Esophagus (tissue), 2 donors: ENCODE measurements around the gene FSIP1. TPM values are rescaled to one million over a fixed set of nuclear protein-coding genes. Genes with fewer than 3 reads are reported as not detected.

Experiments used
- H3K27ac ChIP-seq, 2 donors: one replicate each; pipeline ENCODE4 v1.5.1; 2013; ENCODE audit warnings: low read depth in 2 of 2, mild to moderate bottlenecking in 2 of 2, inconsistent platforms in 1 of 2, low read length in 1 of 2, moderate library complexity in 1 of 2
- H3K27me3 ChIP-seq, 2 donors: one replicate each; pipeline ENCODE4 v1.6.1; 2013; ENCODE audit warnings: low read length in 2 of 2, control low read depth in 1 of 2, mild to moderate bottlenecking in 1 of 2; ENCODE audit not compliant: insufficient read depth in 2 of 2, control insufficient read depth in 1 of 2
- H3K36me3 ChIP-seq, 2 donors: one replicate each; pipeline ENCODE4 v1.6.1; 2013; ENCODE audit warnings: low read length in 1 of 2; ENCODE audit not compliant: control insufficient read depth in 2 of 2, insufficient read depth in 2 of 2
- H3K4me1 ChIP-seq, 2 donors: one replicate each; pipeline ENCODE4 v1.6.1; 2013; ENCODE audit warnings: low read length in 1 of 2; ENCODE audit not compliant: control insufficient read depth in 2 of 2, insufficient read depth in 2 of 2
- H3K4me3 ChIP-seq, 2 donors: one replicate each; pipeline ENCODE4 v1.5.1; 2013; ENCODE audit warnings: low read length in 2 of 2, mild to moderate bottlenecking in 2 of 2, low read depth in 1 of 2, moderate library complexity in 1 of 2
- H3K9me3 ChIP-seq, 2 donors: one replicate each; pipeline ENCODE4 v1.6.1; 2013; ENCODE audit warnings: mild to moderate bottlenecking in 2 of 2, low read depth in 1 of 2, low read length in 1 of 2, moderate library complexity in 1 of 2; ENCODE audit not compliant: control insufficient read depth in 2 of 2, insufficient read depth in 1 of 2
- WGBS, 2 donors: extraction: QIAGEN DNeasy Blood & Tissue Kit; methylation state at CpG; one replicate each; pipeline ENCODE4 v1.1.7; 2013; 5-methylcytosine and 5-hydroxymethylcytosine counted together
- polyA plus RNA-seq, 2 donors: library from polyadenylated mRNA; stranded (reverse); fragments of 200-250 nt; gene quantifications; one replicate each; pipeline ENCODE4 v1.2.3, GENCODE V29; 2013
- donor health status: healthy with polysubstance abuse.
- donor health status: Bipolar disorder and iron deficiency.

FSIP1 gene
- polyA plus RNA-seq, 2 donors, result 0.21 to 0.29 TPM

DNA sequence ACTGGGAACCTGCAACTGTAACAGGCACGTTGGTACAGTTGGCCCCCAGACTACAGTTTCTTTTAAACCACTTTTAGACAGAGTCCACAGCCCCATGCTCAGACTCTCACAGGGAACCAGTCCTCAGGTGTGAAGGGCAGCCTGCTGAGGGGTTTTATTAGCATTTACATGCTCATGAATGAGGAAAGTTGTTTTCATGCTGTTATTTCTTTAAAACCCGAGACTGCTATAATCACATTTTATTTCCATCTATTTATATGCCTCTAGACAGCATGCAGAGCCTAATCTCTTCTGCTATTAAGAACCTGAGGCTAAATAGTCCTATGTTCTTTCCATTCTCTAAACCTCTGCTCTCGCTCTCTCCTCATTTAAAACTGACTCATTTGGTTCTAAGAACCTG, 26.3 kb upstream of the FSIP1 start:
- H3K36me3 ChIP-seq, result no peaks in the 10 kb centered on the region
- H3K27ac ChIP-seq, result no peak overlapping the region
- no peak overlapping the region for H3K4me3 ChIP-seq
- WGBS, 2 donors, result 60 to 64% methylated on average over 3 of the region's 3 CpGs
- H3K9me3 ChIP-seq, result no peaks in the 10 kb centered on the region
- no peaks in the 10 kb centered on the region for H3K4me1 ChIP-seq
- no peaks in the 10 kb centered on the region for H3K27me3 ChIP-seq

DNA sequence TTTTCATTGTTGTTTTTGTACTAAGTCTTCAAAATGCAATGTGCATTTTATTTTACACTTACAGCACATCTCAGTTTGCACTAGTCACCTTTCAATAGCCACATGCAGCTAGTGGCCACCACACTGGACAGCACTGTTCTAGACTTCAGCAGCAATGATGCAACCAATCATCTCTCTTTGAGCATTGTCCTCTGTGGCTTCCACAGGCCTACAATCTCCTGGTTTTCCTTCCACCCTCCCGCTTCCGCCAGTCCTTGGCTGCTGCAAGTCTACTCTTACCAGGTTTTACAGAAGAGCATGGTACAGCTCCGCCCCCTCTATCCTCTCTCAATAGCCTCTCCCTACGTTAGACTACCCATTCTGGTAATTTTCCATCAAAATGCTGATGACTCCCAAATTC, 25.1 kb upstream of the FSIP1 start:
- H3K4me3 ChIP-seq, result no peak overlapping the region
- no peaks in the 10 kb centered on the region for H3K9me3 ChIP-seq
- no peaks in the 10 kb centered on the region for H3K27me3 ChIP-seq
- no peaks in the 10 kb centered on the region for H3K36me3 ChIP-seq
- 85 to 86% methylated on average over 4 of the region's 4 CpGs for WGBS, 2 donors
- no peaks in the 10 kb centered on the region for H3K4me1 ChIP-seq
- H3K27ac ChIP-seq, result no peak overlapping the region

DNA sequence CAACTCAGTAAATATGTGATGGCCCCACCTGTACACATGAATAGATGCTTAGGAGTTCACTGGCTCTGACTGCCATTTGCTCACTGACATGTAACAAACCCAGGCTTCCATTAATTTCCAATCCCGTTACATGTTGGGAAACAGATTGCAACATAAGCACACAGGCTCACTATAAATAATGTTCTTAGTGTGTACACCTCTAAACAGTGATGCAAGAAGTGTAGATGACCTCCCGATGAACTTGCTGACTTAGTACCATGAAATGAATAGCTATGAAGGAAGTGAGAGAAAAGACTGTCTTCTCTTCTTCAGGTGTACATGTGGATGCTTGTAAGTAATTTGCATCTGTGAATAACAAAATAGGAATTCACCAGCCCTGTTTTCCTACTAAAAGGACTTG, 21.4 kb upstream of the FSIP1 start:
- no peaks in the 10 kb centered on the region for H3K36me3 ChIP-seq
- 56 to 65% methylated on average over 2 of the region's 2 CpGs for whole genome bisulfite sequencing, 2 donors
- no peaks in the 10 kb centered on the region for H3K4me1 ChIP-seq
- no peak overlapping the region for H3K27ac ChIP-seq
- H3K4me3 ChIP-seq, result no peak overlapping the region
- H3K9me3 ChIP-seq, result no peaks in the 10 kb centered on the region
- H3K27me3 ChIP-seq, result no peaks in the 10 kb centered on the region

- peaks cover 0 to 3% of the 10 kb centered on the region in 2 donors for H3K27me3 ChIP-seq
- WGBS, 2 donors, result 84 to 91% methylated on average over 3 to 4 of the region's 4 CpGs
- H3K4me1 ChIP-seq, result no peaks in the 10 kb centered on the region
- H3K4me3 ChIP-seq, result no peak overlapping the region
- H3K27ac ChIP-seq, result no peak overlapping the region
- H3K36me3 ChIP-seq, result no peaks in the 10 kb centered on the region
- no peaks in the 10 kb centered on the region for H3K9me3 ChIP-seq
Measured at GRCh38 chr15:39803016-39803415, 20.4 kb upstream of the FSIP1 start.

DNA sequence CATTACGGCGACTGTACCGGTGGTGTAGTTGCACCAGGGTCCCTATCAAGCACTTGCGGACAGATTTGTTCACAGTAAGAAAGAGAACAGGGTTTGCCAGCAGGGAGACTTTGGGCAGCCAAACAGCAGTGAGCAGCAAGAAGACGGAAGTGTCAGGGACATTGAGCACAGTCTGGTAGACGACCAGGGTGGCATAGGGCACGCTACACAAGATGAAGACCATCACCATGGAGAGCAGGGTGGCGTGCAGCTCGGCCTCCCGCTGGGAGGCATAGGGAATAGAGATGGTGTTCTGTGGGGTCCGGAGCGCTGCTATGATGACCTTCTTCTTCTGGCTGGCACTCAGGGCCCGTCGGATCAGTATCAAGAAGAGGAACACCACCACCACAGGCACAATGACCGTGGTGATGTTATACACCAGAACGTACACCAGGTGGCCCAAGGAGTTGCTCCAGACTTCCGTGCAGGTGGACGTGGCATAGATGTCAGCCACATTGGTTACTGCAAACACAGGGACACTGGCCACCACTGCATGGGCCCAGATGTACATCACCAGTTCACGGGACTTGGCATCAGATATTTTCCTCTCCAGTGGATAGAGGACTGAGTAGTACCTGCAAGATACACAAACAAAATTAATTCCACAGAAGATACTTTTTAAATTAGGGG, 19.1 kb upstream of the FSIP1 start:
- no peaks in the 10 kb centered on the region for H3K4me1 ChIP-seq
- no peaks in the 10 kb centered on the region for H3K9me3 ChIP-seq
- peaks cover 0 to 3% of the 10 kb centered on the region in 2 donors for H3K27me3 ChIP-seq
- no peak overlapping the region for H3K27ac ChIP-seq
- H3K4me3 ChIP-seq, result no peak overlapping the region
- no peaks in the 10 kb centered on the region for H3K36me3 ChIP-seq
- WGBS, 2 donors, result 83 to 87% methylated on average over 19 of the region's 19 CpGs

DNA sequence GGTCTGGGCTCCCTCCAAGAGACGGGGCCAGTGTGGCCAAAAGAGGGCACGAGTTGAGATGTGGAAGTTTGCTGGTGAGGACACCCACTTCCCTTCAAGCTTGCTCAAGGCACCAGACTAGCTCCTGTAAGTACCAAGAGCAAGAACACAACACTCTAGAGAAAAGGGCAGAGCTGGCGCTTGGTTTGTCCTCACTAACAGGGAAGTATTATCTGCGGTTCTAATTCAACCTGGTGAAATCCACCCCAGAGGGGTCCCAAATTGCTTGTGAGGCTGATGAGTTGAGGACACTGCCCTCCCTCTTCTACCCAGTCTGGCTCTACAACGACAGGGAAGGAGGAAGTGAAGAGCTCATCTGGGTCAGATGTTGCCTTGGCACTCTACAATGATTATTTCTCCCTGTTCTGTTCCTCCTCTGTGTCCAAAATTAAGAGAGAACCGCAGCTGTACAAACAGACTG, 16.9 kb upstream of the FSIP1 start:
- H3K4me1 ChIP-seq, result no peaks in the 10 kb centered on the region
- H3K9me3 ChIP-seq, result no peaks in the 10 kb centered on the region
- H3K27me3 ChIP-seq, result peaks cover 0 to 3% of the 10 kb centered on the region in 2 donors
- H3K4me3 ChIP-seq, result no peak overlapping the region
- H3K27ac ChIP-seq, result no peak overlapping the region
- 70 to 74% methylated on average over 6 of the region's 6 CpGs for WGBS, 2 donors
- H3K36me3 ChIP-seq, result no peaks in the 10 kb centered on the region

GRCh38 chr15:39798382-39798781, 15.7 kb upstream of the FSIP1 start:
- Histone ChIP-seq H3K4me1 (no peaks in the 10 kb centered on the region), H3K9me3 (no peaks in the 10 kb centered on the region), H3K27me3 (peaks cover 0 to 3% of the 10 kb centered on the region in 2 donors), H3K4me3 (no peak overlapping the region), H3K27ac (no peak overlapping the region), H3K36me3 (no peaks in the 10 kb centered on the region)
- WGBS, 2 donors, result 92 to 94% methylated on average over 6 of the region's 6 CpGs

- WGBS, 2 donors, result 85 to 86% methylated on average over 6 of the region's 6 CpGs
- H3K27ac ChIP-seq, result no peak overlapping the region
- H3K9me3 ChIP-seq, result no peaks in the 10 kb centered on the region
- peaks cover 0 to 3% of the 10 kb centered on the region in 2 donors for H3K27me3 ChIP-seq
- H3K4me3 ChIP-seq, result no peak overlapping the region
- H3K4me1 ChIP-seq, result no peaks in the 10 kb centered on the region
- no peaks in the 10 kb centered on the region for H3K36me3 ChIP-seq
Measured at GRCh38 chr15:39797407-39797806, 14.8 kb upstream of the FSIP1 start.

- WGBS, 2 donors, result 62 to 69% methylated on average over 5 of the region's 5 CpGs
- Histone ChIP-seq H3K9me3 (no peaks in the 10 kb centered on the region), H3K36me3 (no peaks in the 10 kb centered on the region), H3K4me3 (no peak overlapping the region), H3K4me1 (no peaks in the 10 kb centered on the region), H3K27me3 (peaks cover 0 to 3% of the 10 kb centered on the region in 2 donors), H3K27ac (no peak overlapping the region)
Measured at GRCh38 chr15:39796601-39797000, 14.0 kb upstream of the FSIP1 start.

- Histone ChIP-seq H3K4me1 (no peaks in the 10 kb centered on the region), H3K36me3 (no peaks in the 10 kb centered on the region), H3K4me3 (no peak overlapping the region), H3K27ac (no peak overlapping the region), H3K27me3 (peaks cover 0 to 3% of the 10 kb centered on the region in 2 donors), H3K9me3 (no peaks in the 10 kb centered on the region)
- WGBS, 2 donors, result 60 to 70% methylated on average over 3 of the region's 3 CpGs
Measured at GRCh38 chr15:39795486-39795885, 12.8 kb upstream of the FSIP1 start.
